Measurements from ENCODE around the gene NDUFS2.

- TF ChIP-seq CTCF (conservative IDR thresholded peaks at IDR 0.05; ENCODE audit: low read length) (peak; percentile 95), EZH2phosphoT487 (IDR thresholded peaks at IDR 0.05; ENCODE audit: borderline replicate concordance) (no peak)
Observed at GRCh38 chr1:161209790-161210409, 7.7 kb downstream of the NDUFS2 start.
